ENCODE data around the gene WDPCP. TPM values are rescaled to one million over a fixed set of nuclear protein-coding genes. Genes with fewer than 3 reads are reported as not detected.

The WDPCP gene
- total and polyA plus RNA-seq, 7 donors, result 0.60 to 35.5 (median 14.0) TPM

DNA sequence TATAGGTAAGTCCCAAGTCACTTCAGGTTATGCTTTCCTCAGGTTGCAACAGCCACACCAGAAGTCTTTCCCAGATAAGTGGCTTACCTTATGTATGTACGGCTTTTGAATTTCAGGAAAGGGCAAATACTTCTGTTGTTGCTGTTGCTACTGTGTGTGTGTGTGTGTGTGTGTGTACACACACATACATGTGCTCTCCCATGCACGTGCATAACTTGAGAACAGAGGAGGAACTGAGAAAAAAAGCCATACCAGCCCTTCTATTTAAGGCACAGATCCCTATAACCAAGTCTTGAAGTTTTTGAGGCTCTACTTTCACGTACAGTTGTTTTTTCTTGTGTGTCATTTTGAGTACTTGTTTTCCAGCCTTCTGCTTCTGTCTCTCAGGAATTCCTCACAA lies 62.4 kb downstream of the WDPCP start:
- no peak for DNase-seq
- no peak overlapping the region for H3K4me3 ChIP-seq
- WGBS, 2 donors, result 71 to 72% methylated on average over 3 of the region's 3 CpGs
- no peaks in the 10 kb centered on the region for H3K36me3 ChIP-seq
- no peaks in the 10 kb centered on the region for H3K27me3 ChIP-seq
- intact Hi-C loops (cut with DNase I), result no loop called here
- H3K9me3 ChIP-seq, result peaks cover 0 to 7% (median 3%) of the 10 kb centered on the region in 4 donors
- no peaks in the 10 kb centered on the region for H3K4me1 ChIP-seq
- H3K27ac ChIP-seq, result no peak overlapping the region
- TF ChIP-seq POLR2A (IDR thresholded peaks at IDR 0.05) (no peak), POLR2AphosphoS5 (IDR thresholded peaks at IDR 0.05) (no peak), EP300 (IDR thresholded peaks at IDR 0.05) (no peak)
- TF ChIP-seq, protein P1, sequence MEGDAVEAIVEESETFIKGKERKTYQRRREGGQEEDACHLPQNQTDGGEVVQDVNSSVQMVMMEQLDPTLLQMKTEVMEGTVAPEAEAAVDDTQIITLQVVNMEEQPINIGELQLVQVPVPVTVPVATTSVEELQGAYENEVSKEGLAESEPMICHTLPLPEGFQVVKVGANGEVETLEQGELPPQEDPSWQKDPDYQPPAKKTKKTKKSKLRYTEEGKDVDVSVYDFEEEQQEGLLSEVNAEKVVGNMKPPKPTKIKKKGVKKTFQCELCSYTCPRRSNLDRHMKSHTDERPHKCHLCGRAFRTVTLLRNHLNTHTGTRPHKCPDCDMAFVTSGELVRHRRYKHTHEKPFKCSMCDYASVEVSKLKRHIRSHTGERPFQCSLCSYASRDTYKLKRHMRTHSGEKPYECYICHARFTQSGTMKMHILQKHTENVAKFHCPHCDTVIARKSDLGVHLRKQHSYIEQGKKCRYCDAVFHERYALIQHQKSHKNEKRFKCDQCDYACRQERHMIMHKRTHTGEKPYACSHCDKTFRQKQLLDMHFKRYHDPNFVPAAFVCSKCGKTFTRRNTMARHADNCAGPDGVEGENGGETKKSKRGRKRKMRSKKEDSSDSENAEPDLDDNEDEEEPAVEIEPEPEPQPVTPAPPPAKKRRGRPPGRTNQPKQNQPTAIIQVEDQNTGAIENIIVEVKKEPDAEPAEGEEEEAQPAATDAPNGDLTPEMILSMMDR (IDR thresholded peaks at IDR 0.05), result no peak

DNA sequence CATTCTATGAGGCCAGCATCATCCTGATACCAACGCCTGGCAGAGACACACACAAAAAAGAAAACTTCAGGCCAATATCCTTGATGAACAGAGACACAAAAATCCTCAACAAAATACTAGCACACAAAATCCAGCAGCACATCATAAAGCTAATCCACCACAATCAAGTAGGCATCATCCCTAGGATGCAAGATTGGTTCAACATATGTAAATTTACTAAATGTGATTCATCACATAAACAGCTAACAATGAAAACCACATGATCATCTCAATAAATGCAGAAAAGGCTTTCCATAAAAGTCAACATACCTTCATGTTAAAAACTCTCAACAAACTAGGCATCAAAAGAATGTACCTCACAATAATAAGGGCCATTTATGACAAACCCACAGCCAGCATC lies 65.3 kb downstream of the WDPCP start:
- TF ChIP-seq POLR2AphosphoS5 (IDR thresholded peaks at IDR 0.05), result no peak
- TF ChIP-seq POLR2A (IDR thresholded peaks at IDR 0.05), result no peak
- TF ChIP-seq EP300 (IDR thresholded peaks at IDR 0.05), result no peak
- TF ChIP-seq, protein P1 (IDR thresholded peaks at IDR 0.05), result no peak
- H3K27ac ChIP-seq, result no peak overlapping the region
- H3K9me3 ChIP-seq, result peaks cover 0 to 14% (median 5%) of the 10 kb centered on the region in 4 donors
- no peaks in the 10 kb centered on the region for H3K4me1 ChIP-seq
- DNase-seq, result no peak
- intact Hi-C loops (cut with DNase I), result no loop called here
- no peak overlapping the region for H3K4me3 ChIP-seq
- WGBS, 2 donors, result 91 to 96% methylated on average over 1 of the region's 1 CpG
- H3K36me3 ChIP-seq, result no peaks in the 10 kb centered on the region
- H3K27me3 ChIP-seq, result no peaks in the 10 kb centered on the region

- H3K4me3 ChIP-seq, result no peak overlapping the region
- H3K36me3 ChIP-seq, result no peaks in the 10 kb centered on the region
- no peak overlapping the region for H3K27ac ChIP-seq
- TF ChIP-seq POLR2A (IDR thresholded peaks at IDR 0.05) (no peak), EP300 (IDR thresholded peaks at IDR 0.05) (no peak), POLR2AphosphoS5 (IDR thresholded peaks at IDR 0.05) (no peak)
- TF ChIP-seq, protein P1 (IDR thresholded peaks at IDR 0.05), result no peak
- H3K27me3 ChIP-seq, result no peaks in the 10 kb centered on the region
- no peak for DNase-seq
- no peaks in the 10 kb centered on the region for H3K4me1 ChIP-seq
- peaks cover 0 to 14% (median 5%) of the 10 kb centered on the region in 4 donors for H3K9me3 ChIP-seq
- intact Hi-C loops (cut with DNase I), result no loop called here
- WGBS, 2 donors, result 88 to 91% methylated on average over 1 of the region's 1 CpG
Observed at GRCh38 chr2:63520793-63521192, 67.5 kb downstream of the WDPCP start.

GRCh38 chr2:63514781-63515180 lies 73.5 kb downstream of the WDPCP start:
- Histone ChIP-seq H3K36me3 (no peaks in the 10 kb centered on the region), H3K27ac (no peak overlapping the region), H3K4me3 (no peak overlapping the region), H3K4me1 (no peaks in the 10 kb centered on the region), H3K9me3 (peaks cover 0 to 7% (median 2%) of the 10 kb centered on the region in 4 donors), H3K27me3 (no peaks in the 10 kb centered on the region)
- intact Hi-C loops (cut with DNase I), result no loop called here
- no peak for TF ChIP-seq POLR2A (IDR thresholded peaks at IDR 0.05)
- DNase-seq, result no peak

- intact Hi-C loops (cut with DNase I), result no loop called here
- Histone ChIP-seq H3K4me1 (no peaks in the 10 kb centered on the region), H3K27ac (no peak overlapping the region), H3K27me3 (no peaks in the 10 kb centered on the region), H3K36me3 (no peaks in the 10 kb centered on the region), H3K4me3 (no peak overlapping the region), H3K9me3 (peaks cover 0 to 7% (median under 1%) of the 10 kb centered on the region in 4 donors)
- no peak for DNase-seq
- WGBS, 2 donors, result 76 to 91% methylated on average over 2 of the region's 2 CpGs
- TF ChIP-seq, protein P1 (IDR thresholded peaks at IDR 0.05), result no peak
- TF ChIP-seq POLR2A (IDR thresholded peaks at IDR 0.05) (no peak), POLR2AphosphoS5 (IDR thresholded peaks at IDR 0.05) (no peak), EP300 (IDR thresholded peaks at IDR 0.05) (no peak)
Observed at GRCh38 chr2:63514237-63514716, 74.0 kb downstream of the WDPCP start.
